Fibroblast of the aortic adventitia (primary cell): ENCODE measurements around the gene DGKG. TPM values are rescaled to one million over a fixed set of nuclear protein-coding genes. Genes with fewer than 3 reads are reported as not detected.
A peak's percentile ranks its signal among the peaks of the same experiment; 100 is the strongest.

Source experiments
- DNase-seq: peaks from one replicate; pipeline ENCODE4 v3.0.0-alpha.2; 2010; ENCODE audit warnings: low read depth
- H3K4me3 ChIP-seq: 2 replicates; pipeline ENCODE4 v1.5.1; 2011; ENCODE audit warnings: low read depth, mild to moderate bottlenecking, control low read depth, low read length, moderate library complexity
- CTCF ChIP-seq: IDR thresholded peaks from 2 replicates; pipeline ENCODE4 v1.5.1; 2011; ENCODE audit warnings: mild to moderate bottlenecking, low read length, control low read depth, inconsistent platforms; ENCODE audit not compliant: insufficient read depth
- total RNA-seq: library from RNA; depleted of rRNA; stranded (reverse); fragments of >200 nt; gene quantifications from 2 replicates; pipeline ENCODE4 v1.2.3, GENCODE V29; 2012; ENCODE audit warnings: low replicate concordance

The DGKG gene
- total RNA-seq, 1 donor: 0.27 TPM

GRCh38 chr3:186099178-186099577, 262.9 kb downstream of the DGKG start:
- DNase-seq: peak; percentile 74
- H3K4me3 ChIP-seq: no peak overlapping the region
- no peak for TF ChIP-seq CTCF

GRCh38 chr3:186098740-186099139, 263.3 kb downstream of the DGKG start:
- no peak for TF ChIP-seq CTCF
- DNase-seq: no peak
- H3K4me3 ChIP-seq: no peak overlapping the region

GRCh38 chr3:186097663-186098451, 264.2 kb downstream of the DGKG start:
- TF ChIP-seq CTCF: no peak
- H3K4me3 ChIP-seq: peak overlapping the region; percentile 57
- peak; percentile 89 for DNase-seq

DNA sequence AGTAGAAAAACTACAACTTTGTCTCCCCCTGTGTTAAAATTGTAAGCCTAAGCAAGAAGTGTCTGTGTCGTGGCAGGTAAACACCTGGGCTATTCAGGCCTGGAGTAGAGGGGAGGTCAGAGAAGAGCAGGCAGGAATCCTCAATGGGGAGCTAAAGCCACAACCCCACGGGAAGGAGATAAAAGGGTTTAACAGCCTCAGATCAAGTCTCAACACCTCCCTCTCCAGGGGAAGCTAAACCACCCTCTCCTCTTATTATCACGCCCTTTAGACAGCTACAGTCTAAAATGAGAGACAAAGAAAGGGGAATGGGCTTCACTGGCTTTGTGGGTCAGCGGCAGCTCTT, 264.7 kb downstream of the DGKG start:
- no peak for TF ChIP-seq CTCF
- peak overlapping the region; percentile 57 for H3K4me3 ChIP-seq
- no peak for DNase-seq

Other genes starting within 250 kb of the DGKG start
- gene CRYGS, start 182.1 kb upstream of the DGKG start, total RNA-seq: 1.3 TPM in 1 of 2 replicates, not detected in the other
- 2.9 and 17.5 TPM in 2 replicates for gene TBCCD1, start 205.1 kb upstream of the DGKG start, total RNA-seq
- 44.0 and 44.6 TPM in 2 replicates for gene DNAJB11, start 208.5 kb upstream of the DGKG start, total RNA-seq